CD4-positive, alpha-beta T cell treated with Interleukin-6 for 4 hours (primary cell): ENCODE measurements around the gene PLXNB2.
"Not testable (repeated sequence)": the region's sequence is repeated elsewhere in the genome, so short reads cannot be mapped to it uniquely, and the experiment has no call there.

ENCODE experiments used
- DNase-seq: peaks from one replicate; pipeline ENCODE4 v3.0.0-alpha.2; 2020; ENCODE audit warnings: mixed read lengths

The PLXNB2 gene

DNA sequence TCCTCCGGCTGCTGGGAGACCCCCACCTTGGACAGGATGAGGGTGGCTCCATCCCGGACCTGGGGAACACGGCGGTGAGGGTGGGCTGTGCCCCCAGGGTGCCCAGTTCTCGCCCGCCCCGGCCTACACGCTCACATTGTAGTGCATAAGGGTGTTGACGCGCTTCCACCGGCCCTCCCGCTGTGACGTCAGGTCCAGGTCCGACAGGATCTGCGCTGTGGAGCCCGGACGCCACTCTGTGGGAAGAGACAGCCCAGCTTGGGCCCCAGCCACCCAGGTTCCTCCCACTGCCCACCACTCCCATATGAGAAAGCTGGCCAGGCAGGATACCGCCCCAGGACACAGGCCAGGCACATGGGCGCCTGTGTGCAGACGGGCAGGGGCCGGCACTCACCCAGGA, 29.0 kb downstream of the PLXNB2 start:
- DNase-seq, result no peak

DNA sequence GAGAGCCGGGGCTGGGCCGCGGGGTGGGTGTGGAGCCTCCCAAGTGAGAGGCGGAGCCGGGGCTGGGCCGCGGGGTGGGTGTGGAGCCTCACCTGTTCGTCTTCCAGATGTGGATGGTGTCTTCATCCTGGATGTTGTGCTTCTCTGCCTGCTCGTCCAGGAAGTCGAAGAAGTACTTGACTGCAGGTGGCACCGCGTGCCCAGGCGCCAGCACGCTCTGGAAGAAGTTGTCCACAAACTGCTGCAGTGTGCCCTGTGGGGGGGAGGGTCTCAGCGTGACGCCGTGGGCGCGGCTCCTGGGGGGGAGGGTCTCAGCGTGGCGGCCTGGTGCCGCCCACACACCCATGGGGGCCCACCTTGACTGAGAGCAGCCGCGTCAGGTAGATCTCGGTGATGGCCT, 29.7 kb downstream of the PLXNB2 start:
- DNase-seq, result no peak

- peak; percentile 59 for DNase-seq
These were observed 31.3 kb downstream of the PLXNB2 start for GRCh38 chr22:50276143-50276542.

DNA sequence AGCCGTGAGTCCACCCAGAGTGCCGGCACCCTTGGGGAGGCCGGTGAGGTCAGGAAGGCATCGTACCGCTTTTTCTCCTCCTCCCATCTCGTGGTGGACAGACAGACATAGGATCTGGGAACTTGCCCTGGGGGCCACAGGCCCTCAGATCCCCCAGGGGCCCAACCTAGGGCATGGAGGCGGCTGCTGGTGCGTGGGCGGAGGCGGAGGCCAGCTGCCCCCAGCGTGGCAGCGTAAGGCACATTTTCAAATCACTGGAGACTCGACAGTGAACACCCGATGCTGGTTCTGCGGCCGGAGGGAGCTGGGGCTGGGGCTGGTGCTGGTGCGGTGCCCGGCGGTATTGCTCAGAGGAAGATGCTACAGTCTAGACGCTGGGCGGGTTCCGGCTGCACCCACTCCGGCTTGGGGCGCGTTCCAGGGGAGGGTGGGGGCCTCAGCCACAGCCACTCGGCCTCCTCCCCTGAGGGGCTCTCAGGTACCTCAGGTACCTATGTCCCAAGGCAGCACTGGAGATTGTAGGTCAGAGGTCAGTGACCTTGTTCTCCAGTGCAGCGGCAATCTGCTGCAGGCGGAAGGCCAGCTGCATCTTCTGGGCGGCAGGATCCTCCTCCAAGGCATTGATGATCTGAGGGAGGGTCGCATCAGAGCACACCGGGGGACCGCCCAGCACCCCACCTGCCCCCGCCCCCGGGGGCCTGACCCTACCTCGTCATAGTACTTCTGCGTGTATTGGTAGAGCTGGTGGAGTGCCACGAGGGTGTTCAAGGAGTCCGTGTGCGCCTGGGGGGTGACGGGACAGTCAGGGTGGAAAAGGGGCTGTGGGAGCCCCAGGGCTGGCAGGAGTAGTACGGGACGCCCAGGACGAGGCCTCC, 32.0 kb downstream of the PLXNB2 start:
- no peak for DNase-seq

GRCh38 chr22:50274771-50275170, 32.7 kb downstream of the PLXNB2 start:
- DNase-seq, result no peak

GRCh38 chr22:50274311-50274710, 33.1 kb downstream of the PLXNB2 start:
- peak; percentile 68 for DNase-seq

- not testable (repeated sequence) for DNase-seq
These were observed 33.7 kb downstream of the PLXNB2 start for GRCh38 chr22:50273781-50274180.

DNA sequence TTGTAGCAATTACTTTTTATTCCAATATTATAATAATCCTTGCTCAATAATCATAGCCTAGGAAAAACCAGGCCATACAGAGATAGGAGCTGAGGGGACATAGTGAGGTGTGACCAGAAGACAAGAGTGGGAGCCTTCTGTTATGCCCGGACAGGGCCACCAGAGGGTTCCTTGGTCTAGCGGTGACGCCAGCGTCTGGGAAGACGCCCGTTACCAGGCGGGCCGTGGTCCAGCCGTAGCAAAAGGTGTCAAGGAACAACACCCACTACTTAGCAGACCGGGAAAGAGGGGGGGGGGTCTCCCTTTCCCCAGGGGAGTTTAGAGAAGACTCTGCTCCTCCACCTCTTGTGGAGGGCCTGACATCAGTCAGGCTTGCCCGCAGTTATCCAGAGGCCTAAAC, 34.1 kb downstream of the PLXNB2 start:
- DNase-seq, result not testable (repeated sequence)

DNA sequence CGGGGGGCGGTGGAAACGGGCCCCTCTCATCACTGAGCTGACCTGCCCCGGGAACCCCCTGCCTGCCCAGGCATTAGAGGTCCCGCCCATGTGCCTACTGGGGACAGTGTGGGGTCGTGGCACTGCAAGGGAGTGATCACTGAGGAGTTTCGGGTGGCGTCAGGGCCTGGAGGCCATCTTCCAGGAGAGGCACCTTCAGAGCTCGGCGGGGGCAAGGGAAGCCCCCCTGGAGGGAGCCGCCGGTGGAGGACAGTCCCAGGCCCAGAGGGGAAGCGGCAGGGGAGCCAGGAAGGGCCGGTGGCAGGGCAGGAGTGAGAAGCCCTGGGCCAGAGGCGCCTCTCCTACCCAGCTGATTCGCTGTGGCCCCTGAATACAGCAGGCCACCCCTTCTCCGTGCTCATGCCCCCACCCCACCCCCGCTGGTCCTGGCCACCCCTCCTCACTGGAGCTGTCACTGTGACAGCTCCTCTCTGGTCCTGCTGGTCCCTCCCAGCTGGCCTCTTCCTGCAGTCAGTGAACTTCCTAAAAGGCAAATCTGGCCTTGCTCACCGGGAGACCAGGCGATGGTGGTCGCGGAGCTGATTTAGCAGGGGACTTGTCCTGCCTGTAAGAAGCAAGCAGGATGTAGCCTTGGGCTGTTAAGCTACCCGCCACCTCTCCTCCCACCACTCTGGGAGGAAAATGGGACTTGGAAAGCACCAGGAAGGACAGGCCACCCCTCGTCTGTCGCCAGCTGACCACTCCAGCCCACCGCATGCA, 35.2 kb downstream of the PLXNB2 start:
- no peak for DNase-seq

GRCh38 chr22:50271519-50271970, 35.9 kb downstream of the PLXNB2 start:
- DNase-seq, result peak; percentile 73

DNA sequence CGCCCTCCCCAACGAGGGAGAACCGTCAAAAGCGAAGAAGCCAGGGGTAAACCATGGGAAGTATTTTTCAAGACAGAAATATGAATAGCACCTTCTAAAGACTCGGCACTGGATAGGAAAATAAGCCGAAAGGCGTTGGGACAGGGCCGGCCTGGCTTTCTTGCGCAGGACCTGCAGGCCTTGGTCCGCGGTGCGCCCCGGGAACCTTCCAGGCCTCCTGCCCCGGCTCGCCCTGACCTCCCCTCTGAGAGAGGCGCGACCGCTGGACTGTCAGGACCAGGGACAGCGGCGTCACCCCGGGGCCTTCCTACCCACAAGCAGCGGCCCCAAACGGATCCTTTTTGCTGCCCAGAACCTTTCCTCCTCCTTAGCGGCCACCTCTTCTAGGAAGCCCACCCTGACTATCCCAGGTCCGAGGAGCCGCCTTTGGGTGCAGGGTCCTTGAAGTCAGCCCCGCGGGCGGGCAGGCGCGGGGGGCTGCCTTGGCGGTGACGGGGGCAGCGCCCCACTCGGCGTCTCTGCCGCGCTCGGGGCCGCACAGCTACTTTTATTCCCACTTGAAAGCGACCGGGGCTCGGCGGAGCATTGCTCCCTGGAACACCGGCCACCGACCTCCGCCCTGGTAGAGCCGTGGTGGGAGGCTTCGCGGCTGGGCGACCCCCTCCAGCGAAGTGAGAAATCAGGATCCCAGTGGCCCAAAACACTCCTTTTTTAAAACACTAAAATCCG, 36.6 kb downstream of the PLXNB2 start:
- peak; percentile 75 for DNase-seq

DNA sequence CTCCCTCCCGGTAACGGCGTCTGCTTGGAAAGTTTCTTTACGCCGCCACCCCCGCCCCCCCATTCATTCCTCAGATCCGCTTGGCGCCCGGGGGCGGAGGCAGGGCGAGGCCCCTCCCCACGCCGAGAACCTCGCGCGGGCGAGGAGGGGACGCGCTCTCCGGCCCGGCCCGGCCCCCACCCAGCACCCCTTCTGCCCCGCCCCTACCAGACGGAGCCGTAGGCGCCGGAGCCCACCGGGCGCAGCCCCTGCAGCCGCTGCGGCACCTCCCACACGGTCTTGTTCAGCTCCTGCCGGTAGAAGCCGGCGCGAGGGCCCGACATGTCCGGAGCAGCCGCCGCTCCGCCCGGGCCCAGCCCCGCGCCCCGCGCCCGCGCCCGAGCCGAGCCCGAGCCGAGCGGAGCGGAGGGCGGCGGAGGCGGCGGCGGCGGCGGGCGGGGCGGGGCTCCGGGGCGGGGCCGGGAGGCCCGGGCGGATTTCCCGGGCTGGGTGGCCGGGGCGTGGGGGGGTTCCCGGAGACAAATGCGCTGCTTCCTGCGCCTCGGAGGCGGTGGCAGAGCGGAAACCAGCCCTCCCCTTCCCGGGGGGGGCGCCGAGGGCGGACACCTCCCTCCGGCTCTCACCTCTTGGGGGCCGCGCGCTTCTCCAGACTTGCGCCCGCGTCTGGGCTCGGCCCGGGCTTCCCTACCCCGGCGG, 37.3 kb downstream of the PLXNB2 start, which contains the start of gene MAPK11:
Gene MAPK11 (minus strand): TSS at position 411 of the 696 bp plus-strand sequence. CDS start 88 bp downstream, at position 323.
- peak; percentile 85 for DNase-seq

DNA sequence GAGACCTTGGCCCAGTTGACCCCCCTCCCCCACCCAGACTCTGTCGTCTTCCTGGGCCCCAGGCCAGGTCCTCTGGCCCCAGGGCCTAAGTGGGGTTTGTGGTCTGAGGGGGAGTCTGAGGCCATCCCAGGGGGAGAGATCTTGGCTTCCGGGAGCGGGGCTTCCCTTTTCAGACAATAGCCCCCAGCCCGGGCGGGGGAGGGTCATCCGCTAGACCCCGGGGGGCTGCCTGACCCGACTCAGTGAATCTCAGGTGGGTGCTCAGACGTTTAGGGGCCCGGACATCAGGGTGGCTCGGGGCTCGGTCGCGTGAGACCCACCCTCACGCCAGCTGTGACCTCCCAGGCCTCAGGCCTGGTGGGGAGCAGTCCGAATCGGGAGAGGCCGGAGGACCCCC, 37.9 kb downstream of the PLXNB2 start:
- no peak for DNase-seq

DNA sequence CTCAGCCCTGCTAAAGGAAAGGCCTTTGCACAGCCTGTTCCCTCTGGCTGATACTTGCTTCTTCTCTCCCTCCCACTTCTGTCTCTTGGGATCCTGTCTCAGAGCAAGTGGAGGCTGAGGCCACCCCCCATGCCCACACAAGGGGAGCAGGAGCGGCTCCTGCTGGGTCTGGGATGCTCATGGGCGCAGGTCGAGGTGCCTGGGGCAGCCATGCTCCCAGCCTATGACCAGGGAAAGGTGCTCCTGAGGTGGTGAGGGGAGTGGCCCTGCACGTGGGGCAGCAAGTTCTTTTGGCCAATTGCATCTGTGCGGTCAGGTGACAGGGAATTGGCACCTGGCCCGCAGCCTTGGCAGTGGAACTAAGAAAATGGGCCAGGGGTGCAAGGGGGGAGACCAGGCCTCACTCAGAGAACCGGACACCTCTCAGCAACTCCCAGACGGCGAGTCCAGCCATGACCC, 38.8 kb downstream of the PLXNB2 start:
- DNase-seq, result no peak

GRCh38 chr22:50267591-50268390, 39.7 kb downstream of the PLXNB2 start:
- peak; percentile 65 for DNase-seq

DNA sequence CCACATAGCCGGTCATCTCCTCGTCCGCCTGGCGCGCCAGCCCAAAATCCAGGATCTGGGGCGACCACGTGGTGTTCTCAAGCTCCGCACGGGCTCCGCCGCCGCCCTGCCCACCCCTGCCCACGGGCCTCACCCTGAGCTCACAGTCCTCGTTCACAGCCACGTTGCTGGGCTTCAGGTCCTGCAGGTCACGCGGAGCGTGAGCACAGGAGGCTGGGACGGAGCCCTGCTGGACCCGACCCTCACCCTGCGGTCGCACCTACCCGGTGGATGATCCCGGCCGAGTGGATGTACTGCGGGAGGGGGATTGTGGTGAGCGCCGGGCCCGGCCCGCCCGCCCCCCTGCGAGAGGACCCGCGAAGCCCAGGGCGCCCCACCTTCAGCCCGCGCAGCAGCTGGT, 40.5 kb downstream of the PLXNB2 start:
- no peak for DNase-seq

- no peak for DNase-seq
These were observed 42.3 kb downstream of the PLXNB2 start for GRCh38 chr22:50264946-50265669.

GRCh38 chr22:50264104-50264745, 43.2 kb downstream of the PLXNB2 start:
- DNase-seq, result no peak

GRCh38 chr22:50262973-50263617, 44.4 kb downstream of the PLXNB2 start:
- no peak for DNase-seq

GRCh38 chr22:50262460-50262911, 45.0 kb downstream of the PLXNB2 start:
- no peak for DNase-seq
